Hepatocyte (in vitro differentiated cells): ENCODE data around the gene CIAO3.

ENCODE experiments used
- CTCF ChIP-seq: fragments of 200-600 bp; sonication (generic); IDR thresholded peaks from 2 replicates; pipeline ENCODE4 v1.5.1; 2016; ENCODE audit warnings: antibody characterized with exemption, mild to moderate bottlenecking; ENCODE audit not compliant: poor library complexity
- EZH2 ChIP-seq: fragments of 200-600 bp; sonication (generic); IDR thresholded peaks from 2 replicates; pipeline ENCODE4 v1.6.1; 2016; ENCODE audit warnings: antibody characterized with exemption, mild to moderate bottlenecking, borderline replicate concordance
- EZH2phosphoT487 ChIP-seq: fragments of 200-600 bp; sonication (generic); IDR thresholded peaks from one replicate; pipeline ENCODE4 v1.6.1; 2018; ENCODE audit warnings: antibody characterized with exemption, mild to moderate bottlenecking, low read depth, moderate library complexity; ENCODE audit not compliant: unreplicated experiment, severe bottlenecking

GRCh38 chr16:720990-721764, 19.6 kb downstream of the CIAO3 start, which contains the start of gene ANTKMT:
- TF ChIP-seq CTCF (no peak), EZH2 (no peak), EZH2phosphoT487 (no peak)
